Activated CD8-positive, alpha-beta memory T cell treated with anti-CD3 and anti-CD28 coated beads, Interleukin-2, amount 10 ng/mL, durations not matched to agents 7 days and 5 days (primary cell): ENCODE results near the gene GAREM1. TPM values are rescaled to one million over a fixed set of nuclear protein-coding genes. Genes with fewer than 3 reads are reported as not detected.

Experiments used
- ATAC-seq: fragments of 150-1000 bp; cut with Tn5 transposase; one replicate; pipeline ENCODE4 v1.10.0; 2021; ENCODE audit warnings: moderate library complexity
- CTCF ChIA-PET: fragments of 350-600 bp; sonication (Branson Sonifier 250); formaldehyde crosslinking; loops from one replicate; lab custom pipeline; 2021; ENCODE audit warnings: antibody characterized with exemption; lab: Charles Lee
- DNase-seq: peaks from one replicate; pipeline ENCODE4 v3.0.0-alpha.2; 2020
- H3K27ac Mint-ChIP-seq: one replicate; pipeline ENCODE4 v1.8.0; 2021; ENCODE audit warnings: mild to moderate bottlenecking, mixed read lengths
- H3K27me3 Mint-ChIP-seq: one replicate; pipeline ENCODE4 v1.8.0; 2021; ENCODE audit warnings: mixed read lengths
- H3K36me3 Mint-ChIP-seq: one replicate; pipeline ENCODE4 v1.8.0; 2021; ENCODE audit warnings: mild to moderate bottlenecking, mixed read lengths
- H3K4me1 Mint-ChIP-seq: one replicate; pipeline ENCODE4 v1.8.0; 2021; ENCODE audit warnings: mixed read lengths
- H3K4me3 Mint-ChIP-seq: one replicate; pipeline ENCODE4 v1.8.0; 2021; ENCODE audit warnings: mild to moderate bottlenecking, moderate library complexity, mixed read lengths
- H3K9me3 Mint-ChIP-seq: one replicate; pipeline ENCODE4 v1.8.0; 2022; ENCODE audit warnings: low read depth, mixed read lengths
- total RNA-seq, 2 experiments: library from RNA; stranded (reverse); gene quantifications; one replicate each; pipeline ENCODE4 v1.2.3, GENCODE V29; 2021

The GAREM1 gene
- total RNA-seq, 2 experiments from 2014 or later: not detected

DNA sequence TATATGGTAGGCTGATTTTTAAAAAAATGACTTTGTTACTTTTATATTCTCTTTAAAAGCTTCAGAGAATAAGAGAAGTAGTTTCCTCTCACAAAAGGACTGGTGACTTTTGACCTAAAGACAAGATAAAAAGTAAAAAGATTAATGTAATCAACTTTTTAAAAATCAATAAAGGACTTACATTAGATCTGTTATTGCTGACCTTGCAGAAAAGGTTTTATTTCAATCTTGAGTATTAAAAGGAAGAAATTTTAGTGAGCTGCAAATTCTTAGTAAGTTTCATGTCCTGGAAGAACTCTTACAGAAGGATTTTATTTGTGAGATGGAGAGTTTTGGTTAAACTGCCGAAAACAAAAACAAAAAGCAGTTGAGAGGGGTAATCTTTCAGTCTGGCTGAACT lies 2.2 kb upstream of the GAREM1 start:
- Mint-ChIP-seq H3K27me3 (peaks cover 68% of the 10 kb centered on the region), H3K4me1 (peaks cover 19% of the 10 kb centered on the region), H3K9me3 (no peaks in the 10 kb centered on the region), H3K4me3 (no peak overlapping the region), H3K27ac (no peak overlapping the region), H3K36me3 (no peaks in the 10 kb centered on the region)
- ATAC-seq (no peak), DNase-seq (no peak)
- CTCF ChIA-PET: interaction anchor here (0.8 to 1.1 kb wide), 2 partner anchors 183 to 315 kb away, joined by 3 read pairs; no protein-coding TSS in a partner anchor

DNA sequence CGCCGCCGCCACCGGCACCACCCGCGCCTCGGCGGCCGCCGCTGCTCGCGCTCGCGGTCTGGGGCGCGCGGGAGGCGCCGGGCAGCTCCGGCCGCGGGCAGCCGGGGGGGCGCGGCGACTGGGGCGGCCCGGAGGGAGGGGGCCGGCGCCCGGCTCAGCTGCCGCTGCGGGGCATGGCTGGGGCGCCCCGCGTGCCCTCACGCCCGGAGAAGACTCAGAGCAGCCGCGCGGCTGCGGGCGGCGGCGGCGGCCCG lies 295 bp downstream of the GAREM1 start:
- H3K27ac Mint-ChIP-seq: no peak overlapping the region
- no peaks in the 10 kb centered on the region for H3K36me3 Mint-ChIP-seq
- ATAC-seq: peak; percentile 2
- peak overlapping the region; percentile 60 for H3K4me3 Mint-ChIP-seq
- CTCF ChIA-PET: interaction anchor here (0.6 to 1.5 kb wide), 8 partner anchors 15 to 385 kb away, joined by 3 to 13 read pairs (median 4); no protein-coding TSS in a partner anchor
- DNase-seq: no peak
- peaks cover 19% of the 10 kb centered on the region for H3K4me1 Mint-ChIP-seq
- peaks cover 68% of the 10 kb centered on the region for H3K27me3 Mint-ChIP-seq
- no peaks in the 10 kb centered on the region for H3K9me3 Mint-ChIP-seq

DNA sequence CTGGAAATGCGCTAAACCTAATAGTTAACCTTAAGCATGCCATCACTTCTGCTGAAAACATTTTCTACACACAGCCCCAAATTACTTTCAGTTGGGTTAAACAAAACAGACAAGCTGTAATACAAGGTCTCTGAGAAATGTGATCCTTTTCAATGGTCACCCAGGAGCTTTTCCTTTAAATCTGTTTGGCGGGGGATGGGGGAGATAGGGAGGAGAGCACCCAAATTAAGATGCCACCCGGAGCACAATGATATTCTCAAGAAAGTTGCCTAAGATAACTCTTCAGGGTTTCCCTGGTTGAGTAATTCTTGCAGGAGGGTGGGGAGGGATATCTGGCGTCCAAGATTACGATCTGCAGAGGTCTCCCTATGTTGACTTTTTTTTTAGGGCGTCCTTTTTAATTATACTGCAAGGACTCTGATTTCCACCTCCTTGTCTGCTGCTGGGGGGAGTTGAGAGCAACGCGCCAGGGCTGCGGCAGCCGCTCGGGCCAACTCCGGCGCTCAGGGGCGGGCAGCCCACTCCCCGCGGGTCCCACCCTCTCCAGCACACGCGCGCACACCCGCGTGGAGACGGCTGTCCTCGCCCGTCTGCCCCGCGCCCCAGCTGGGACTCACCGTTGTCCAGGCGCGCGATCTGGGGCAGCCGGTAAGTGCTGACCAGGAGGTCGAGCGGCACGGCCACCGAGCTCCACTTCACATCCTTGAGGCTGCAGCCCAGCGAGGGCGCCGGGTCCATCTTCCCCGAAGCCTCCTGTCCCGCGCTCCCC lies 807 bp downstream of the GAREM1 start:
- H3K27me3 Mint-ChIP-seq: peaks cover 70% of the 10 kb centered on the region
- H3K9me3 Mint-ChIP-seq: no peaks in the 10 kb centered on the region
- ATAC-seq: no peak
- CTCF ChIA-PET: interaction anchor here (1.3 to 1.4 kb wide), 2 partner anchors 180 to 312 kb away, joined by 4 to 6 read pairs; no protein-coding TSS in a partner anchor
- DNase-seq: no peak
- H3K36me3 Mint-ChIP-seq: no peaks in the 10 kb centered on the region
- H3K4me3 Mint-ChIP-seq: peak overlapping the region; percentile 40
- H3K27ac Mint-ChIP-seq: no peak overlapping the region
- H3K4me1 Mint-ChIP-seq: peaks cover 19% of the 10 kb centered on the region

DNA sequence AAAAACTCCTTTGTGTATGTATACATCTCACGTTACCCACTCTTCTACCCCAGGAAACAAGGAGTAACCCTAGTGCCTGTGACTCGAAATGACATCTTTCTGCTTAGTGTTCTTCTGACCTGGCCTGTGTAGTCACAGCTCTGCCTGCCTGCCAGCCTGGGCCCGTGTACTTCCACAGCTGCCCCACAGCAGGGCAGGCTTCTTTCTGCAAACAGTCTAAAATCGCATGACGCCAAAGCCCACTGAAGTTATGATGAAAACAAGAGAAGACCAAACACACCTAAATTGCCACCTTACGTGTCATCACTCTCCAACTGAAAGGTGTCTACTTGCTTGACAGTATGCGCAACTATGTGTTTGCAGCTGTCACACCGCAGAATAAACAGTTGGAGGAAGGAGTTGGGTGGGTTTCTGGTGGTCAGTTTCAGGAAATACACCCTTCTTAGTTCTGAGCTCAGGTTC lies 1.5 kb downstream of the GAREM1 start:
- Mint-ChIP-seq H3K4me3 (no peak overlapping the region), H3K9me3 (no peaks in the 10 kb centered on the region), H3K27me3 (peaks cover 70% of the 10 kb centered on the region), H3K4me1 (peaks cover 19% of the 10 kb centered on the region), H3K27ac (no peak overlapping the region), H3K36me3 (no peaks in the 10 kb centered on the region)
- CTCF ChIA-PET: interaction anchor here (1.2 to 1.4 kb wide), 2 partner anchors 83 to 311 kb away, joined by 3 to 4 read pairs; no protein-coding TSS in a partner anchor
- no peak for DNase-seq
- ATAC-seq: no peak

DNA sequence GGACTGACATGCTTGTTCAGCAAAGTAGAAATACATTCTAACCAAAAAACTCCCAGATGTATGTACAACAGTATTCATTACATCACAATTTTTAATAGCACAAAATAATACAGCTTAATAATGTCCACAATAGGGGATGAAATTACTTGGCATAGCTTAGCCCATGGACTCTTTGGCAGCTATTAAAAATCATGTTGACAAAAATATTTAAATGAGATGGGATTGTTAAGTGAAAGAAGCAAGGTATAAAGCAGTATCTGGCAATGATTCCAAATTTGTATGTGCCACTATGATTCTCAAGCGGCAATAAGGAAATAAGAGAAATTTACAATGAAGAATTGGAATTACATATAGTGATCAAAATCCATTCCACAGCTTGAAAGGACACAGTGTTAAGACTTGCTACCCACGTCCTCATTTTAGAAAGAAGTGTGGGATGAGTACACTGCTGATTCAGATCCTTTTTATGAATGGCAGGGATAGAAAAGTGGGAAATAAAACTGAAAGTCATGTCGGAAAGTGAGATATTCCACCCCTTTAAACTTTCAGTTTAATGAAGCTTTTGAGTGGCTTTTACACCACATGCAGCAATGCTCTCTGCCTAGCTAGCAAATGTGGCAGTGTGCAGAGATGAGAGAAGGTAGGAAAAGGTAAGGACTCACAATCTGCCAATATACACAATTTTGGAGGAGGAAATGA lies 2.4 kb downstream of the GAREM1 start:
- no peaks in the 10 kb centered on the region for H3K9me3 Mint-ChIP-seq
- DNase-seq (no peak), ATAC-seq (no peak)
- no peak overlapping the region for H3K4me3 Mint-ChIP-seq
- peaks cover 19% of the 10 kb centered on the region for H3K4me1 Mint-ChIP-seq
- CTCF ChIA-PET: interaction anchor here (1.2 kb wide), 1 partner anchor 84 kb away, joined by 3 read pairs; no protein-coding TSS in a partner anchor
- no peak overlapping the region for H3K27ac Mint-ChIP-seq
- peaks cover 63% of the 10 kb centered on the region for H3K27me3 Mint-ChIP-seq
- no peaks in the 10 kb centered on the region for H3K36me3 Mint-ChIP-seq

DNA sequence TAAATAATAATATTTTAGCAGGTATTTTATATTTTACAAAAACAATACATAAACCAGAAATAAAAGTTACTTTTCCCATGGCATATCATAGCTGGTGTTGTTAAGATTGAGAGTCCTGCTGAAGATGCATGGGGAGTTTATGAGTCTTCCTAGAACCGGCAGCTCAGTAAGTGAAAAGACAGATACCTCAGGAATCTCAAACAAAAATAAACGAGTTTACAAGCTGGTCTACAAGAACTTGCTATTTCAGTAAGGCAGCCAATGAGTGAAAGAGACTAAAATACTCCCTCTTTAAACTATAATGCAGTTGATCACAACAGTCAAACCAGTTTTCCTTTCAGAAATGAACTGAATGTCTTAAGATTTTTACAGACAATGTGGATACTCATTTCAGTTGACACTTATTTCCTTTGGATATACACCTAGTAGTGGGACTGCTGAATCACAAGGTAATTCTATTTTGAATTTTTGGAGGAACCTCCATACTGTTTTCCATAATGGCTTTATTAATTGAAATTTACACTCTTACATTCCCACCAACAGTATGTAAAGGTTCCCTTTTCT lies 8.9 kb downstream of the GAREM1 start:
- CTCF ChIA-PET: no interaction called here
- H3K9me3 Mint-ChIP-seq: no peaks in the 10 kb centered on the region
- no peak overlapping the region for H3K4me3 Mint-ChIP-seq
- no peak for ATAC-seq
- no peak for DNase-seq
- H3K4me1 Mint-ChIP-seq: no peaks in the 10 kb centered on the region
- H3K27ac Mint-ChIP-seq: no peak overlapping the region
- peaks cover 23% of the 10 kb centered on the region for H3K27me3 Mint-ChIP-seq
- H3K36me3 Mint-ChIP-seq: no peaks in the 10 kb centered on the region

DNA sequence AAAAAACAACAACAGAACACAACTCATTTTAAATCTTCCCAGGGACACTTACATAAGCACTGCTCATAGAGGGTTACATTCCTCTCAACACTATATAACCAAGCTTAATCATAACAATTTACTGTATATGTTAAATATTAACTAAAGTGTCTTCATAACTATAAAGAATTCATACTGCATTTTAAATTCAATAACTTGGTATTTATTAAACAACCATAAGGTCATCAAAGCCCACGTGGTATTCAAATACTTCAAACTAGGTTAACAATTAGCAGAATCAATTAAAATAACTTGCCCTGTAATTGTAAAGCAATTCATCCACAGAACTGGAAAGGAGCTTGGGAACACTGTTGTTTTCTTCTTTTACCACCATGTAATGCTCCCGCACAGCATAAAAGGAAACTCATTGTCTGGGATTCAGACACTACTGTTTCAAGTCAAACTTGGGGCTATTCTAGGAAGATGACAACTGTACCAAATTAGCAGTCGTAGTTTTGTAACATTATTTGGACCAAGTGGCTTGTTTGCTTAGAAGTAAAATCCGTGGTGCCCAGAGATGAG lies 10.4 kb downstream of the GAREM1 start:
- Mint-ChIP-seq H3K36me3 (no peaks in the 10 kb centered on the region), H3K4me3 (no peak overlapping the region), H3K27ac (no peak overlapping the region), H3K4me1 (no peaks in the 10 kb centered on the region), H3K27me3 (peaks cover 30% of the 10 kb centered on the region), H3K9me3 (no peaks in the 10 kb centered on the region)
- no peak for DNase-seq
- ATAC-seq: no peak
- CTCF ChIA-PET: interaction anchor here (0.6 kb wide), 1 partner anchor 323 kb away, joined by 3 read pairs; no protein-coding TSS in a partner anchor

DNA sequence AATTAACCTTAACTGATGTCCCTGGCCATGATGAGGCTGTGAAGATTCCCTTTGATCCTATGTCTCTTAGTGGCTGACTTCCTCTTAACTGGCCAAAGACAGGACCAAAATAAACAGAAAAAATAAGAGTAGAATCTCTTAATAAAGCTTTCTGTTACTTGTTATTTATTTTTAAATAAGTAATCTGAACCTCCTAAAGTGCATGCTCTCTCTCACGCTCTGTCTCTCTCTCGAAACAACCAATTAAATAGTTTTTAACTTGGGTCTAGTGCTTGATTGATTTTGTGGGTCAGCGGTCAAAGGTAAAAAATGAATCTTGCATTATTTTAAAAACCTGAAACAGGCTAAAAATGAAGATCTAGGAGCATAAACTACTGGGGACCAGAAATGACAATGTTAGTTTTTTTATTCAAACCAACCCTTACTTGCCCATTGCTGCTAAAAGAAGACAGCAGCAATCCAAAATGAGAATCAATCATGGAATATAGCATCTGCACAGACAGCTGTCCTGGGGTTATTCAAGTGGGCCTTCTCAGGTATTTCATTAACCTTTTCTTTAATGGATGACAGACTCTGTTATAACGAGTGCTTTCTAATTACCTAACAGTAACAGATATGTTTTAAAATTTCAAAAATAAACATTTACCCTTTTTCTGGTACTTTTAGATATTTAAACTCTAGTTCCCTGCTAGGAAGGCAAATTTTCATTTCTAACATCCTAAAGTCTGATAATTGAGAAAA lies 11.2 kb downstream of the GAREM1 start:
- CTCF ChIA-PET: interaction anchor here (0.6 kb wide), 1 partner anchor 322 kb away, joined by 3 read pairs; no protein-coding TSS in a partner anchor
- ATAC-seq (no peak), DNase-seq (no peak)
- no peak overlapping the region for H3K4me3 Mint-ChIP-seq
- H3K27ac Mint-ChIP-seq: no peak overlapping the region
- H3K4me1 Mint-ChIP-seq: no peaks in the 10 kb centered on the region
- H3K9me3 Mint-ChIP-seq: no peaks in the 10 kb centered on the region
- no peaks in the 10 kb centered on the region for H3K36me3 Mint-ChIP-seq
- peaks cover 33% of the 10 kb centered on the region for H3K27me3 Mint-ChIP-seq

DNA sequence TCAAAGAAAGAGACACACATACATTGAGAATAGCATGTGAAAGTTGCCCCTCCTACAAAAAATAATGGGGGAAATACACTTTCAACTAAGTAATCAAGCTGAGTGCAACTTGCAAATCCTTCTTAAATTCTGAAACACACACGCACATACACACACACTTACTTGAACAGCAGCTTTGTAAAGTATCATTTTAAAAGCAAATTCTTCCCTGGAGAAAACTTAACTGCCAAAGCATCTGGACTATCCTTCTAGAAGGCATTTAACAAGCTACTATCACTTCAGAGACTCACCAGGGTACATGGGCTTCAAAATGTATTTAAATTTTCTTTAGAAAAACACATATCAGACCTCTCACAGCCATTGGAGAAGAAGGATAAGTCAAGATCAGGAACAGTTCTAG lies 15.3 kb downstream of the GAREM1 start:
- H3K9me3 Mint-ChIP-seq: no peaks in the 10 kb centered on the region
- no peaks in the 10 kb centered on the region for H3K36me3 Mint-ChIP-seq
- no peak overlapping the region for H3K27ac Mint-ChIP-seq
- CTCF ChIA-PET: interaction anchor here (1.0 kb wide), 1 partner anchor 15 kb away, joined by 3 read pairs; the partner anchor contains the start of gene GAREM1
- no peak for ATAC-seq
- peaks cover 27% of the 10 kb centered on the region for H3K27me3 Mint-ChIP-seq
- DNase-seq: no peak
- no peaks in the 10 kb centered on the region for H3K4me1 Mint-ChIP-seq
- H3K4me3 Mint-ChIP-seq: no peak overlapping the region

DNA sequence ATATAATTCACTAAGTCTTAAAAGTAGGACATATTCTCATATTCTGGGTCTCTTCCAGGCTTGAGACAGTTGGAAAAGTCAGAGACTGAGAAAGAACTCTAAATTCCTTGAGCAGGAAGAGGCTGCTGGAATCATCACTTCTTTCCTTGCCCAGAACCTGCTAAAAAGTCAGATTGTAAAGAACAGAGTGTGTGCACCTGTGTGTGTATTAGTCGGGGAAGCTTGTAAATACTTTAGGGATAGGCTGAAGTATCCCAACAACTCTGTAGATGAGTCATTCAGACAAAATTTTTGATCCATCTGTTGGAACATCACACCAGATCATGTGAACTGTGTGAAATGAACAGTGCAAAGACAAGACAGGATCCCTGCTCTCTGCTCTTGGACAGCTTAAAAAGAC lies 16.1 kb downstream of the GAREM1 start:
- Mint-ChIP-seq H3K4me3 (no peak overlapping the region), H3K36me3 (no peaks in the 10 kb centered on the region), H3K4me1 (no peaks in the 10 kb centered on the region), H3K27me3 (peaks cover 26% of the 10 kb centered on the region), H3K27ac (no peak overlapping the region), H3K9me3 (no peaks in the 10 kb centered on the region)
- CTCF ChIA-PET: interaction anchor here (0.5 kb wide), 1 partner anchor 184 kb away, joined by 3 read pairs; no protein-coding TSS in a partner anchor
- ATAC-seq (no peak), DNase-seq (no peak)

DNA sequence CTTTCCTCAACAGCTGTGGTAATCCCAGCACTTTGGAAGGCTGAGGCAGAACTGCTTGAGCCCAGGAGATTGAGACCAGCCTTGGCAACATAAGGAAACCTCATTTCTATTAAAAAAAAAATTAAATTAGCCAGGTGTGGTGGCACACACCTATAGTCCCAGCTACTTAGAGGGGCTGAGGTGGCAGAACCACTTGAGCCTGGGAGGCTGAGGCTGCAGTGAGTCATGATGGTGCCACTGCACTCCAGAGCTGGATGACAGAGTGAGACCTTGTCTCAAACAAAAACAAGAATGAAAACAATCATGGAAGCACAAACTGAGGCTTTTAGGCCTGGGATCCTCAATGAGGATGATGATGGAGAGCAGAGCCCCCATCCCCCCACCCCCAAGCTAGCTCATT lies 19.8 kb downstream of the GAREM1 start:
- H3K27me3 Mint-ChIP-seq: peaks cover 17% of the 10 kb centered on the region
- H3K27ac Mint-ChIP-seq: no peak overlapping the region
- DNase-seq (no peak), ATAC-seq (no peak)
- no peaks in the 10 kb centered on the region for H3K4me1 Mint-ChIP-seq
- H3K9me3 Mint-ChIP-seq: no peaks in the 10 kb centered on the region
- CTCF ChIA-PET: no interaction called here
- no peaks in the 10 kb centered on the region for H3K36me3 Mint-ChIP-seq
- no peak overlapping the region for H3K4me3 Mint-ChIP-seq

DNA sequence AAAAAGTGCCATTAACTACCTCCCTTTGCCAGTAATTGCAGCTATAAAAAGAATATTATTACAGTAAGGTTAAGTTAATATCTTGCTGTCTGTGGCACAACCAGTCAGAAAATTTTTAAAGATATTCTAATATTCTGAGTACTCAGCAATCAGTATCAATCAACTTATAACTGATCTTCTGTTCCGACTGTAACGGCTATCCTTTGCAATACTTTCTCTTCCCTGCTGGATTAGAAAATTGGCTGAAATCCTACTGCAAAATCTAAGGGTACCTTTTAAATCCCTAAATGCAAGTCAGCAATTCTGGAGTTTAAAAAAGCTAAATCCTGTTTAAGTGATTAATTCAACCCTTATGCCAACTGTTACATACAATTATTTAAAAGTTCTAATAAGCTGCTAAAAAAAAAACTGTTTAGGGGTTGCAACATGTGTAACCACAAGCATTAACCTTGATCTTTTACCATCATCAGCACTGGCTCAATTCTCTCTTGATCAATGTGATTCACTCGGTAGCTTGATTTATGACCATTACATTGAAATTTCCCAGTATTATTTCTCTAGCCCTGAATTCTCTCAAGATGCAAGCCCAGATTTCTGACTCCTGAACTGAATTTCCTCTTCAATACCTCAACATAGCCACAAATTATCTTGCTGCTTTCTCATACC lies 20.5 kb downstream of the GAREM1 start:
- ATAC-seq: no peak
- H3K9me3 Mint-ChIP-seq: no peaks in the 10 kb centered on the region
- H3K27ac Mint-ChIP-seq: no peak overlapping the region
- no peaks in the 10 kb centered on the region for H3K36me3 Mint-ChIP-seq
- CTCF ChIA-PET: no interaction called here
- no peak overlapping the region for H3K4me3 Mint-ChIP-seq
- no peak for DNase-seq
- no peaks in the 10 kb centered on the region for H3K4me1 Mint-ChIP-seq
- H3K27me3 Mint-ChIP-seq: peaks cover 10% of the 10 kb centered on the region
